DMS 273 (cell line): Measurements from ENCODE around the gene KLK2.
"Not testable (repeated sequence)": the region's sequence is repeated elsewhere in the genome, so short reads cannot be mapped to it uniquely, and the experiment has no call there.

Source experiments
- DNase-seq: peaks from one replicate; lab custom pipeline; 2025; ENCODE audit not compliant: unreplicated experiment; lab: John Stamatoyannopoulos, UW

KLK2 gene

DNA sequence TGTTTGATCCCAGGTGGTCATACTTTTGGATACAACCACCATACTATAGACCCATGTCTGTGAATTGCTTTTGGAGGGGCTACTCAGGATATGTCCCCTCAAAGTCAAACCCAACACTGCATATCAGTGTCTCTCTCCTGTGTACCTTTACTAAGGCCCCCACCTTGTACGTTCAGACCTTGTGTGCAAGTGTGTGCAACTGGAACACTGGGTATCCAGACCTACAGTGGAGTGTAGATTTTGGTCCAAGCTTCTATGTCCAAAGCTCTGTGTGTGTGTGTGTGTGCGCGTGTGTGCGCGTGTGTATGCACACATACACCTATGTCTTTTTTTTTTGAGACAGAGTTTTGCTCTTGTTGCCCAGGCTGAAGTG lies 18.0 kb downstream of the KLK2 start:
- no peak for DNase-seq

DNA sequence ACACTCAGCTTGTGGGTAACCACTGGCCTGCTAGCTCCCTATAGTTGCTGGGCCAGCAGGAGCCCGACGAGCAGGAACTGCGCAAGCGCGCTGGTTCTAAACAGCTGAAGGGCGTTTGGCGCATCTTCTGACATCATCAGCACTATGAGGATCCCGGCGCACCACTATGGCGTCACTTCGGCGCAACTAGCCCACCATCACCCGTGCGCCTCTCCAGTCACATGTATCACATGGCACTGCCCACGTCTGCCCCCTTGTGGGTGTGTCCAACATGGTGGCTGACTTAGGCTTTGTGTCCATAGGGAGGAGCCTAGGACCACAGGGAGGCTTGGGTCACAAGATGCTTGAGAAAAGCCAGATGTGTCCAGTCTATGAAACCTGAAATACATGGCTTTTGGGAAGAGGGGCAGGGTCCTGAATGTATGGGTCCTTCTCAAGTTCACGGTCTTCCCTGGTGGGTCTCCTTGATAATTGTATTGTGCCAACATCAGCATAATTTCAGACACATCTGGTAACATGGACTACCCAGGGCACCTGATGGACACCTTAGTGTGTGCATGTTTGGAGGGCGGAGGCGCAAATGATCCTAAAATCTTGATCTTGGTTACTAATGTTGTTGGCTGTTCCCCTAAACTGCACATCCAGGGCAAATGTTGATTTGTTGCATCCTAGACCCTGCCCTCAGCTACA lies 20.0 kb downstream of the KLK2 start:
- DNase-seq: peak; percentile 14

DNA sequence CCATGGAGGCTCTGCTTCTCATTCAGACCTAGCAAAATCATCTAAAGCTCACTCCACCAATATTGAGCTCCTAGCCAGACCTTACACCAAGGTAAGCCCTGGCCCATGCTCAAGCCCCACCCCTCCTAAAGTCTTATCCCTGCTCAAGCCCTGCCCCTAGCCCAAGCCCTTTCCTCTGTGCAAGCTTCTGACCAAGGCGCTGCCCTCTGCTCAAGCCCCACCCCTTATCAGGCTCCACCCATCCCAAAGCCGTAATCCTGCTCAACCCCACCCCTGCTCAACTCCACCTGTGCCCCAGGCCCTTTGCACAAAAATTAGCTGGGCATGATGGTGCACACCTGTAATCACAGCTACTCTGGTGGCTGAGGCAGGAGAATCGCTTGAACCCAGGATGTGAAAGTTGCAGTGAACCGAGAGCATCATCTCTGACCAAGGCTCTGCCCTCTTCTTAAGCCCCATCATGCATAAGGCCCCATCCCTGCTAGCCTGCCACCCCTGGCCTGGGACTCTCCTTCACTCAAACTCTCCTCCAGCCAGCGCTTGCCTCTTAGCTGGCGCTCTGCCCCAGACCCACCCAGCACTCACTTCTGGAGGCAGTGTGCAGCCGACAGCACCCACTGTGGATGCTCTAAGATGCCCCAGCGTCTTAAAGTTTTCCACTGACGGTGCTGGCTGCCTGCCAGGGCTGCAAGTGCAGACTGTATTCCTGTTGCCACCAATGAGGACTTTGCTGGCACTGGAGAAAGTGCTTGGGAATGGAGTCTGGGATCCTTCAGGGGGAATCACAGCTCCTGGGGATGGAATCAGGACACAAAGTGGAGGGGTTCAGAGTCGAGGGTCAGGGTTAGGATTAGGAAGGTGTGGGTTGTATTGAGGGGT lies 21.5 kb downstream of the KLK2 start:
- DNase-seq: no peak

DNA sequence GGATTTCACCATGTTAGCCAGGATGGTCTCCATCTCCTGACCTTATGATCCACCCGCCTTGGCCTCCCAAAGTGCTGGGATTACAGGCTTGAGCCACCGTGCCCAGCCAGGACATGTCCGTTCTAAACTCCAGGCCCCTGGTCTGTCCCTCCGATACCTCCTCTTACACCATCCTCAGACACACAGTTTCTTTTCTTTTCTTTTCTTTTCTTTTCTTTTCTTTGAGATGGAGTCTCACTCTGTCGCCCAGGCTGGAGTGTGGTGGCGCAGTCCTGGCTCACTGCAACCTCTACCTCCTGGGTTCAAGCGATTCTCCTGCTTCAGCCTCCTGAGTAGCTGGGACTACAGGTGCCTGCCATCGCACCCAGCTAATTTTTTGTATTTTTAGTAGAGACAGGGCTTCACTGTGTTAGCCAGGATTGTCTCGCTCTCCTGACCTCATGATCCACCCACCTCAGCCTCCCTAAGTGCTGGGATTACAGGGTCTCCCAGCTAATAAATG lies 22.9 kb downstream of the KLK2 start:
- DNase-seq: not testable (repeated sequence)

DNA sequence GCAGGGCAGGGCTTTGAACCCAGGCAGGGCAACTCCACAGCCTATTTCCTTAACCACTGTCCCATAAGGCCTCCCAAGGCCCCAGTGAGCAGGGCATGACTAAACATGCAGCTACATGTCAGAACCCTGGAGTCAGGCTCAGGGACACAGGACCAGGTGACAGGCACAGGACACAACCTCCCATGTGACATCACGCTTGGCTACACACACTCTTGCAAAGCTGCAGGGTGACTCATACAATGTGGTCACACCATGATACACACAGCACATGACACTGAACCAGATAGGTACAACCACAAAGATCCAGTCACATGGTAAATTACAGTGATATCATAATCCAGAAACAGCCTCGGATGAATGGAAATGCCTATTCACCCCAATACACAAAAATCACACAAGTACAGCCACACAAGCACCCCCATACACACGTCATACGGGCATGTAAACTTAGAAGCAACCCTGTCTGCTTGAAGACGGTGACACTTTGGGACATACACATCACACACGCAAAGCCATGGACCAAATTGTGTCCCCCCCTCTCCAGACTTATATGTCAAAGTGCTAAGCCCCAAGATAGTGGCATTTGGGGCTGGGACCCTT lies 23.5 kb downstream of the KLK2 start:
- DNase-seq: no peak

DNA sequence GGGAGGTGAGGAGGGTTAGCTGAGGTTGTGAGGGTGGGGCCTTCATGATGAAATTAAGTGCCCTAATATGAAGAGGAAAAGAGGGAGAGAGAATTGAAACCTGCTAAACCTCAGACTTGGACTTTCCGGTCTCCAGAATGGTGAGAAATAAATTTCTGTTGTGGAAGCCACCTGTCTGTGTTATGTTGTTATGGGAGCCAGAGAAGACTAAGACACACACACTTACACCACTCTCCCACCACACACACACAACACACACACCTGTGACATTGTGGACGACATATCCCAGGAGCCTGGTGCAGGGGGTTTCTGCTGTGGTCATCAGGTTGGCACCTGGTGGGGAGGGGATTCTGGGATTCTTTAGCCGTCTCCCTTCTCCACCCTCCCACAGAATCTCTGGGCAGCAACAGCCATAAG lies 24.0 kb downstream of the KLK2 start:
- no peak for DNase-seq

DNA sequence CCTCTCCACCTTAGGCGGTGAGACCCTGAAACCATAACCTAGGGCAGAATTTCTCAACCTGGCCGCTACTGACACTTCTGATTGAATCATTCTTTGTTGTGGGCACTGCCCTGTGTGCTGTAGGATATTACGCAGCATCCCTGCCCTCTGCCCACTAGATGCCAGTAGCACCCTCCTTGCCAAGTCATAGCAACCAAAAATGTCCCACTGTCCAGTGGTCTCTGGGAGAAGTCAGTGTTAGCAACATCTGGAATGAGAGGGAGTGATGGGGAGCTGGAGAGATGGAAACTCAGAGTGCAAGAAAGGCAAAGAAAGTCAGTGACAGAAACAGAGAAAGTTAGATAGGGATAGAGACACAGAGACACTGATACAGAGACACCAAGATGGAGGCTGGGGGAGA lies 24.4 kb downstream of the KLK2 start:
- no peak for DNase-seq

DNA sequence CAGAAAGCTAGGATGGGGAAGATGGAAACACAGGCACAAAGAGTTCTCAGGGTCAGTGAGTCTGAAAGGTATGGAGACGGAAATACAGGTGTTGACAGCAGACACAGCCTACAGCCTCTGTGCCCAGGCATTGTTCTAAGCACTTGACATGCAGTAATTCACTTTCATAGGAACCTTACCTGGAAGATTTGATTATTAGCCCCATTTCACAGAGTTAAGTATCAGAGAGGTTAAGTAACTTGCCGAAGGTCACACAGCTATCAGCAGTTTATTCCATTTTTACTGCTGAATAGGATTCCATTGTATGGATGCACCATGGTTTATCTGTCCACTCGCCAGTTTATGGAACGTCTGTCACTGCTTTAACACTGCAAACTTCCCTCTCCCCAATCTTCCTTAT lies 24.8 kb downstream of the KLK2 start:
- DNase-seq: no peak

DNA sequence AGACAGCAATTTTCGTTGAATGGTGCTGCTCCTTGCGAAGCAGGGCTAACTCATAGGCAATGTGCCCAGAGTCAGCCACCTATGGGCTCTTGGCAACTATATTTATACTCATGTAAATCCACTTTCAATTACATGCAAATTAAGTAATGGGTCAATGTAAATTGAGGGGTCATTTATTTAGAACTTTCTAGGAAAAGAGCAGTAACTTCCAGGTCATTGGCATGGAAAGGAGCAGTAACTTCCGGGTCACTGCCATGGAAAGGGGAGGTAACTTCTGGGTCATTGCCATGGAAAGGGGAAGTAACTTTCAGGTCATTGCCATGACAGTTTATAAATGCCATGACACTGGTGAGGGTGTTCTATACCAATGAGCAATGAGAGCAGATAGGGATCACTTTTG lies 26.3 kb downstream of the KLK2 start:
- no peak for DNase-seq

DNA sequence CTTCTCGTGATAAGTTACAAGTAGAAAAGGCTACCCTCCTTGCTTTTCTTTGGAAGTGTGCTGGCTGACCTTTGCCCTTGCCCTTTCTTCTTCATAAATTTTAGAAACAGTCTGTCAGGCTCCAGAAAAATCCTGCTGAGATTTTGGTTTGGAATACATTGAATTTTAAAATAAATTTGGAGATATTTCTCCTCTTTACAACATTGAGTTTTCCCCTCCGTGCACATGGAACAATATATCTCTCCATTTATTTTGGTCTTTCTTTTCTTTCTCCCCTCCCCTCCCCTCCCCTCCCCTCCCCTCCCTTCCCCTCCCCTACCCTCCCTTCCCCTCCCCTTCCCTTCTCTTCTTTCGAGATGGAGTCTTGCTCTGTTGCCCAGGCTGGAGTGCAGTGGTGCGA lies 29.4 kb downstream of the KLK2 start:
- DNase-seq: no peak

DNA sequence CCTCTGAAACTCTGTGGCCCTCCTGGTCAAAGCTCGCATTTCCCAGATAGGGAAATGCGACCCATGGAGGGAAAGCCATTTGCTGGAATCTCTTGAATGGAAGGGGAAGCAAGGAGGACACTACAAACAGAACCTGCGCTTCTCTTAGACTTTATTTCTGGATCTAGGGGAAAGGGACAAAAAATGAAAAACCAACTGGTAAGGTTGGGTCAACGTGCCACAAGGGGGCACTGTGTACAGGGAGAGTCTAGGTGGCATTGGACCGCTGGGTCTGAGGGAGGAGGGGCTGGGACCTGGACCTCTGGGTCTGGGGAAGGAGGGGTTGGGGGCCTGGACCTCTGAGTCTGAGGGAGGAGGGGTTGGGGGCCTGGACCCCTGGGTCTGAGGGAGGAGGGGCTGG lies 33.0 kb downstream of the KLK2 start:
- peak; percentile 55 for DNase-seq

DNA sequence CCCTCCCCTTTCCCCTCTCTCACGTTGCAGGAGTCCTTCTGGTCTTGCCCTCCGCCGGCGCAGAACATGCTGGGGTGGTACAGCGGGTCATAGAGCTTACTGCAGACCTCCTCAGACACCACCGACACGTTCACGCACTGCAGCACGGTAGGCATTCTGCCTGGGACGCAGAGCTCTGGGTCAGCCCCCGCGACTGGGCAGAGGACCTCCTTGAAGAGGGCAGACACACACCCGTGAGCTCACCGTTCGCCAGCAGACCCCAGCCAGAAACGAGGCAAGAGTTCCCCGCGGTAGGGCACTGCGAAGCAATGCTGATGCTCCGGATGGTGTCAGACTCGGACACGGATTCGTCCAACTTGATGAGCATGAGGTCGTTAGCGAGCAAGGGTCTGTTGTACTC lies 35.1 kb downstream of the KLK2 start:
- no peak for DNase-seq

DNA sequence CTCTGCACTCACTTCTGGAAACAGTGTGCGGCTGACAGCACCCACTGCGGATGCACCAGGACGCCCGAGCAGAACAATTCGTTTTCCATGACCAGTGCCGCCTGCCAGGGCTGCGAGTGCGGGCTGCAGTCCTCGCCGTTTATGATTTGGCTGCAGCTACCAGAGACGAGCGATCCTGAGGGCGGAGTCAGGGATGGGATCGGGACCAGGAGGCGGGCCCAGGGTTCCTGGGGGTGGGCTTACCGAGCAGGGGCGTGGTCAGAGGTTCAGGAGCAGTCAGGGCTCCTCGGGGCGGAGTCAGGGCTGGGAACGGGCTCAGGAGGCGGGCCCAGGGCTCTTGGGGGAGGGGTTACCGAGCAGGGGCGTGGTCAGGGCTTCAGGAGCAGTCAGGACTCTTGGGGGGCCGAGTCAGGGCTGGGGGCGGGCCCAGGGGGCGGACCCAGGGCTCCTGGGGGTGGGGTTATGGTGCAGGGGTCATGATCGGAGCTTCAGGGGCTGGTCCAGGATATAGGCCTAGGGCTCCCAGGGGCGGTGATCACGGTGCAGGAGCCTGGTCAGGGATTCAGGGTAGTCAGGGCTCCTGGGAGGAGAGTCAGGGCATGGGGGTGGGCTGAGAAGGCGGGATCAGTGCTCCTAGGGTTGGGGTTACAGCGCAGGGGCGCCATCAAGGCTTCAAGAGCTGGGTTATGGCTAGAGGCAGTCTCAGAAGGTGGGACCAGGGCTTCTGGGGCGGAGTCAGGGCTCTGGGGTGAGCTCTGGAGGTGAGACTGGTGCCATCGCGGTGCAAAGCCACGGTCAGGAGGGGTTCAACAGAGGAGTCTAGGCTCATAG lies 36.2 kb downstream of the KLK2 start:
- peak; percentile 42 for DNase-seq

DNA sequence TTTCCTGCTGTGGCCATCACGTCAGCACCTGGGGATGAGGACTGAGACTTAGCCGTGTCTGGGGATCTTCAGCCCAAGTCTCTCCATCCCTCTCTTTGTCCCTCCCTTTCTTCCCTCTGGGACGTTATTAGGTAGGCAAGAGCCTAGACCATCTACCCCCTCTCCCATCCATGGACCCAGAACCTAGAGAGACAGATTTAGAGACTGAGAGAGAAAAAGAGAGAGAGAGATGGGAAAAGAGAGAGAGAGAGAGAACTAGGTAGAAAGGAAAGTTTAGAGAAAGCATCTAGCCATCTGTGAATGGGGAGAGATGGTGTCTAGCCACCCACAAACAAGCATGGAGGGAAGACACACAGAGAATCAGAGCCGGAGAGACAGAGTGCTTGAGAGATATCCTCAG lies 37.5 kb downstream of the KLK2 start:
- no peak for DNase-seq

DNA sequence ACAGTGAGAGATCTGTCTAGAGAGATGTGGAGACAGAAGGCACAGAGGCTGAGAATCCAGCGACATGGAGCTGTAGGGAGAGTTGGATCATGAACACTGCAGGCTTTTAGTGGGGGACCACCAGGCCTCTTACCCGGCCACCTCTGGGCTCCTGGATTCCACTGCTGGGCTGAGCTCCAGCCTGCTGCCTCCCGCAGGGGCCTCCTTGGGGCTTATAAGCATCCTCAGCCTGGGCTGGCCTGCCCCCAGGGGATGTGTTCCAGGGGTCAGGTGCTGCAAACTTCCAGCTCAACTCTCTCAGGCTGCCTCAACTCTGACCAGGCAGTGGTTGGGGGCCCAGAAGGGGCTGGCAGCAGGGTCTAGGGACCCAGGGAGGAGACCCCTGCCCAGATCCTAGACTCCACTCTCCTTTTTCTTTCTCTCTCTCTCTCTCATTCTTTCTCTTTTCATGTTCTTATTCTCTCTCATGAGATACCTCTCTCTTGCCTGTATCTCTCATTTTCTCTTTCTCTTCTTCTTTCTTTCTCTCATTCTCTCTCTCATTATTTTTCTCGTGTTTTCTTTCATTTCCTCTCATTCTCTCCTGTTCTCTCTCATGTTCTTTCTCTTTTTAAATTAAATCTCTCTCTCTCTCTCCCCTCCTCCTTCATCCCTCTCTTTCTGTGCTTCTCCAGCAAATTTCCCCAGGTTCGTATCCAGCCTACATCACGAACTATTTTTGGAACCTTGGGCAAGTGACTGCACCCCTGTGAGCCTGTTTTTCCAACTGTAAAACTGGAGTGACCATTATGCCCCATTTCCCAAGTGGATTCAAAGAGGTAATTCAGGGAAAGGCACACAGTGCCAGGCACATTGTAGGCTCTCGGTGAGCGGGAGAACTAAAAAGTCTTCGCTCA lies 38.2 kb downstream of the KLK2 start, which contains the start of gene KLK4:
Gene KLK4, minus strand, starts transcription at position 190 of the 896 bp plus-strand sequence. CDS start 657 bp downstream, outside the sequence.
- DNase-seq: no peak

DNA sequence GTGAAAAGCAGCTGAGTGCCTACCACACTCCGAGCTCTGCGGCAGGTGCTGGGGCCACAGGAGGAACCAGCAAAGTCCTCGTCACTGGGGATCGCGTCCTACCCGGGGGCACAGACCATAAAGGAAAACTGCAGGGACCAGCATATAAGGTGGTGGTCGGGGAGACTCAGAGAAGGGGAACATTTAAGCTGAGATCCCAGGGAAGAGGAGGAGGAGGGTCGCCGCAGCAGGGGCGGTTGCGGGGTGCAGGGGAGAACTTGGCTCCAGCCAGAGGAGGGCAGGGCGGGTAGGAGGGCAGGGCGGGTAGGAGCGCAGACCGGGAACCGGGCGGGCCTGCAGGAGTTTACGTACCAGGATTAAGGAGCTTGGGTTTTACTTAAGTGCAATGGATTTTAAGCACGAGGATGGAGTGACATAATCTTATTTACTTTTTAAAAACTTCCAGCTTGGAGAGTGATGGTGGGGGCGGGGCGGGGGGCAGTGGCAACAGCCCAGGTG lies 38.9 kb downstream of the KLK2 start:
- no peak for DNase-seq

DNA sequence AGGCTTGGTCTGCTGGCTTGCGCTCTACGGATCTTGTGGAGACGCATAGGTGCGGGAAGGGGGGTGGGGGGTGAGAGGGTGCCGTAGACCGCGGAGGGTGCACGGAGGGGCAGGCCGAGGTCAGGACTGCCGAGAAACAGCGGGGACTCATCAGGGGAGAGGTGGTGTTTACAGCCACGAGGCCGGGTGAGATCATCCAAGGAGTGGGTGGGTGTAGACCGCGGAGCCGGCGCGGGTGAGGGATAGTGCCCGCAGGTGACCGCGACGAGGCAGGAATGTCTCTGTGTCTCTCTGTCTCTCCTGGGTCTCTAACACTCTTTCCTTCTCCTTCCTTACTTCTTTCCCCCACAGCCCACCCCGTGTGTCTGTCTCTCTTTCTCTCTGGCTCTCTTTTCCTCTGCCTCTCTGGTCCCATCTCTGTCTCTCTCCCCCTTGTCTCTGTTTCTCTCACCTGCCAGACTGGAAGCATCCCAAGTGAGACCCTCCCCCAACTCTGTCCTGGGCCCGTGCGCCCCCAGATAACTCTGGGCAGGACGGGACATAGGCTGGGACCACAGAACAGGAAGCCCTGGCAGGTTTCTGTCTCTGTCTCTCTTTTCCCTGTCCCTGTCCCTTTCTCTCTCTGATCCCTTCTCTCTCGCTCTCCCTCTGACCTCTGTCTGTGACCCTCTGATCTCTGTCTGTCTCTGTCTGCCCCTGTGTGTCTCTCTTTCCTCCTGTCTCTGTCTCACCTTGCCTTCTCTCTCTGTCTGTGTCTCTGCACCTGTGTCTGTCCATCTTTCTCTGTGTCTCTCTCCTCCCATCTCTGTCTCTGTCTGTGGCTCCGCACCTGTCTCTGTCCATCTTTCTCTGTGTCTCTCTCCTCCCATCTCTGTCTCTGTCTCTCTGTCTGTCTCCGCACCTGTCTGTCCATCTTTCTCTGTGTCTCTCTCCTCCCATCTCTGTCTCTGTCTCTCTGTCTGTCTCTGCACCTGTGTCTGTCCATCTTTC lies 39.8 kb downstream of the KLK2 start:
- no peak for DNase-seq

DNA sequence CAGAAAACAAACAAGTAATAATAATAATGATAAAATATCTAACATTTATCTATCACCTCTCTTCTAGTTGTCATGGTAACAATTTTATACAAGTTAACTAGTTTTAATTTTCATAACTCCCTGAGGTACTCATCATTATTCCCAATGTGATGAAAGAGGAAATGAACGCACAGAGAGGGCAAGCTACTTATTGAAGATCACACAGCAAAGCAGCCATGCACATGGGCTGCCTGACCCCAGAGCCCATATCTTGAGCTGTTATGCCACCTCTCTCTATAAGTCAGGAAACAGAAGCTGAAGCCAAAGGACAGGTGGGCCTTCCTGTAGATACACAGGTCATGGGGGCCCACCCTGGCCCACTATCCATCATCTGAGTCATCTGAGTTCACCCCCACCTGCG lies 42.8 kb downstream of the KLK2 start:
- DNase-seq: no peak
